GM06990 (cell line): ENCODE results near the gene PRKCA.

Experiments used
- DNase-seq: peaks from one replicate; pipeline ENCODE4 v3.0.0-alpha.2; 2011; ENCODE audit not compliant: insufficient read length; ENCODE audit errors: extremely low read depth
- H3K27me3 ChIP-seq: replicated peaks from 2 replicates; pipeline ENCODE4 v1.6.0; 2011; ENCODE audit warnings: low read length; ENCODE audit not compliant: control insufficient read depth, insufficient read depth
- H3K36me3 ChIP-seq: 2 replicates; pipeline ENCODE4 v1.5.1; 2011; ENCODE audit warnings: low read length; ENCODE audit not compliant: control insufficient read depth, insufficient read depth
- H3K4me3 ChIP-seq: replicated peaks from 2 replicates; pipeline ENCODE4 v1.5.1; 2011; ENCODE audit warnings: low read depth, mild to moderate bottlenecking, control low read depth, low read length
- CTCF ChIP-seq: IDR thresholded peaks from 2 replicates; pipeline ENCODE4 v1.5.1; 2011; ENCODE audit warnings: low read length, control low read depth, mild to moderate bottlenecking, inconsistent platforms; ENCODE audit not compliant: insufficient read depth, poor library complexity, severe bottlenecking

The PRKCA gene

GRCh38 chr17:66814570-66814969 is 512.2 kb downstream of the PRKCA start:
- no peak overlapping the region for H3K4me3 ChIP-seq
- DNase-seq: no peak
- peaks cover 2% of the 10 kb centered on the region for H3K27me3 ChIP-seq
- H3K36me3 ChIP-seq: no peaks in the 10 kb centered on the region
- no peak for TF ChIP-seq CTCF

GRCh38 chr17:66817750-66818149 is 515.3 kb downstream of the PRKCA start:
- Histone ChIP-seq H3K36me3 (no peaks in the 10 kb centered on the region), H3K4me3 (no peak overlapping the region), H3K27me3 (peaks cover 2% of the 10 kb centered on the region)
- no peak for DNase-seq
- no peak for TF ChIP-seq CTCF

- Histone ChIP-seq H3K4me3 (no peak overlapping the region), H3K27me3 (no peaks in the 10 kb centered on the region; the same call in 1 of the 2 replicates), H3K36me3 (no peaks in the 10 kb centered on the region)
- TF ChIP-seq CTCF: no peak
- DNase-seq: no peak
These were observed 517.1 kb downstream of the PRKCA start for GRCh38 chr17:66819466-66819865.

- TF ChIP-seq CTCF: no peak
- H3K4me3 ChIP-seq: no peak overlapping the region
- no peaks in the 10 kb centered on the region; the same call in 1 of the 2 replicates for H3K27me3 ChIP-seq
- DNase-seq: no peak
- no peaks in the 10 kb centered on the region for H3K36me3 ChIP-seq
These were observed 519.6 kb downstream of the PRKCA start for GRCh38 chr17:66822009-66822408.

GRCh38 chr17:66826856-66827255 is 524.4 kb downstream of the PRKCA start:
- Histone ChIP-seq H3K4me3 (no peak overlapping the region), H3K36me3 (no peaks in the 10 kb centered on the region), H3K27me3 (no peaks in the 10 kb centered on the region; the same call in 1 of the 2 replicates)
- no peak for TF ChIP-seq CTCF
- no peak for DNase-seq

GRCh38 chr17:66829386-66829864 is 527.0 kb downstream of the PRKCA start:
- DNase-seq: no peak

More at GRCh38 chr17:66829386-66829864, 527.0 kb downstream of the PRKCA start:
- H3K4me3 ChIP-seq: no peak overlapping the region
- no peaks in the 10 kb centered on the region for H3K36me3 ChIP-seq
- peaks cover 2% of the 10 kb centered on the region for H3K27me3 ChIP-seq
- TF ChIP-seq CTCF: no peak
